PFSK-1 (cell line): ENCODE data around the gene SMARCA1.

Source experiments
- FOXP2 ChIP-seq: optimal IDR thresholded peaks from 2 replicates; pipeline ENCODE3; 2011; ENCODE audit warnings: borderline replicate concordance, control low read depth, inconsistent platforms; ENCODE audit not compliant: insufficient read depth; ENCODE audit errors: extremely low read length, extremely low read depth
- POLR2AphosphoS5 ChIP-seq: IDR thresholded peaks from 2 replicates; pipeline ENCODE4 v1.6.1; 2012; ENCODE audit warnings: low read depth, mild to moderate bottlenecking, control low read depth, low read length, moderate library complexity
- REST ChIP-seq, 2 experiments: IDR thresholded peaks; 2 replicates each; pipeline versions ENCODE4 v1.6.1 to v1.8.0; 2011 to 2012; ENCODE audit warnings: low read depth in 2 of 2, low read length in 2 of 2, control low read depth in 1 of 2, inconsistent platforms in 1 of 2, mild to moderate bottlenecking in 1 of 2, moderate library complexity in 1 of 2; ENCODE audit not compliant: insufficient read depth in 1 of 2
- SIN3A ChIP-seq: IDR thresholded peaks from 2 replicates; pipeline ENCODE4 v1.6.1; 2012; ENCODE audit warnings: mild to moderate bottlenecking, low read length, moderate library complexity, borderline replicate concordance; ENCODE audit not compliant: insufficient read depth
- TAF1 ChIP-seq: IDR thresholded peaks from 2 replicates; pipeline ENCODE4 v1.6.1; 2012; ENCODE audit warnings: low read length, control low read depth, borderline replicate concordance; ENCODE audit not compliant: insufficient read depth

The SMARCA1 gene

GRCh38 chrX:129490330-129490729 lies 33.0 kb downstream of the SMARCA1 start:
- TF ChIP-seq REST (IDR thresholded peaks at IDR 0.05; ENCODE audit: insufficient read depth in 1 of 2, low read depth in 2 of 2, low read length in 2 of 2) (no peak), SIN3A (no peak), POLR2AphosphoS5 (no peak), FOXP2 (no peak), TAF1 (no peak)

GRCh38 chrX:129488359-129488758 lies 34.9 kb downstream of the SMARCA1 start:
- TF ChIP-seq SIN3A (no peak), REST (IDR thresholded peaks at IDR 0.05; ENCODE audit: insufficient read depth in 1 of 2, low read depth in 2 of 2, low read length in 2 of 2) (no peak), FOXP2 (no peak), TAF1 (no peak), POLR2AphosphoS5 (no peak)

GRCh38 chrX:129480889-129481288 lies 42.4 kb downstream of the SMARCA1 start:
- TF ChIP-seq TAF1 (no peak), SIN3A (no peak), POLR2AphosphoS5 (no peak), REST (IDR thresholded peaks at IDR 0.05; ENCODE audit: insufficient read depth in 1 of 2, low read depth in 2 of 2, low read length in 2 of 2) (no peak), FOXP2 (no peak)

GRCh38 chrX:129478516-129478915 lies 44.8 kb downstream of the SMARCA1 start:
- no peak for TF ChIP-seq POLR2AphosphoS5
- TF ChIP-seq FOXP2: no peak
- no peak for TF ChIP-seq SIN3A
- TF ChIP-seq REST (IDR thresholded peaks at IDR 0.05; ENCODE audit: insufficient read depth in 1 of 2, low read depth in 2 of 2, low read length in 2 of 2): no peak
- TF ChIP-seq TAF1: no peak

GRCh38 chrX:129472116-129472515 lies 51.2 kb downstream of the SMARCA1 start:
- TF ChIP-seq SIN3A (no peak), TAF1 (no peak), REST (IDR thresholded peaks at IDR 0.05; ENCODE audit: insufficient read depth in 1 of 2, low read depth in 2 of 2, low read length in 2 of 2) (no peak), POLR2AphosphoS5 (no peak), FOXP2 (no peak)
